OCI-LY1 (cell line): Measurements from ENCODE around the gene ANKH.

Source experiments
- CTCF ChIP-seq: fragments of 200-600 bp; sonication (generic), shearing (Covaris generic); IDR thresholded peaks from 2 replicates; pipeline ENCODE4 v1.5.1; 2017; ENCODE audit warnings: mild to moderate bottlenecking, antibody characterized with exemption, low read length, moderate library complexity, mixed read lengths
- EZH2 ChIP-seq: fragments of 200-600 bp; sonication (generic), shearing (Covaris generic); IDR thresholded peaks from 2 replicates; pipeline ENCODE4 v1.8.0; 2017; ENCODE audit warnings: borderline replicate concordance, mixed run types, mild to moderate bottlenecking, antibody characterized with exemption, low read length, moderate library complexity, mixed read lengths

GRCh38 chr5:14773588-14773987 lies 98.0 kb downstream of the ANKH start:
- no peak for TF ChIP-seq EZH2
- TF ChIP-seq CTCF = no peak
